GM12801 (cell line): ENCODE results near the gene PARVG.

Experiments used
- TF ChIP-seq, protein P1 (sequence below): IDR thresholded peaks from one replicate; pipeline ENCODE4 v1.5.1; 2011; ENCODE audit warnings: control low read depth; ENCODE audit not compliant: insufficient read length; ENCODE audit errors: extremely low read depth

The PARVG gene

DNA sequence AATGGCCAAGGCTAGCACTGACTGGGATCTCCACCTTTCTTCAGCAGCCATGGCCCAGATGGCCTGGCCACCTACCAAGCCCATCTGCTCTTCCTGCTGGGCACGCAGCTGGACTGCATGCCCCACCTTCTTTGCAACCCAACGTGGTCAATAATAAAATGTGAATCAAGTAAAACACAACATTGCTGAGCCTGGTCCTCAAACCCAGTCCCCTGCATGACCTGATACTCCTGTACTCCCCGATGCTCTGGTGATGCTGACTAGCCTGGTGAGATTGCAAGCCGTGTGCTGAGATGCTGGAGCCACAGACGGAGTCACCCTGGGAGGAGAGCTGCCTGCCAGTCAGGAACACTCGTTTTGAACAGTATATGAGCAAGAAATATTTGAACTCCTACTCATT lies 34.0 kb downstream of the PARVG start:
- TF ChIP-seq, protein P1, sequence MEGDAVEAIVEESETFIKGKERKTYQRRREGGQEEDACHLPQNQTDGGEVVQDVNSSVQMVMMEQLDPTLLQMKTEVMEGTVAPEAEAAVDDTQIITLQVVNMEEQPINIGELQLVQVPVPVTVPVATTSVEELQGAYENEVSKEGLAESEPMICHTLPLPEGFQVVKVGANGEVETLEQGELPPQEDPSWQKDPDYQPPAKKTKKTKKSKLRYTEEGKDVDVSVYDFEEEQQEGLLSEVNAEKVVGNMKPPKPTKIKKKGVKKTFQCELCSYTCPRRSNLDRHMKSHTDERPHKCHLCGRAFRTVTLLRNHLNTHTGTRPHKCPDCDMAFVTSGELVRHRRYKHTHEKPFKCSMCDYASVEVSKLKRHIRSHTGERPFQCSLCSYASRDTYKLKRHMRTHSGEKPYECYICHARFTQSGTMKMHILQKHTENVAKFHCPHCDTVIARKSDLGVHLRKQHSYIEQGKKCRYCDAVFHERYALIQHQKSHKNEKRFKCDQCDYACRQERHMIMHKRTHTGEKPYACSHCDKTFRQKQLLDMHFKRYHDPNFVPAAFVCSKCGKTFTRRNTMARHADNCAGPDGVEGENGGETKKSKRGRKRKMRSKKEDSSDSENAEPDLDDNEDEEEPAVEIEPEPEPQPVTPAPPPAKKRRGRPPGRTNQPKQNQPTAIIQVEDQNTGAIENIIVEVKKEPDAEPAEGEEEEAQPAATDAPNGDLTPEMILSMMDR: no peak

DNA sequence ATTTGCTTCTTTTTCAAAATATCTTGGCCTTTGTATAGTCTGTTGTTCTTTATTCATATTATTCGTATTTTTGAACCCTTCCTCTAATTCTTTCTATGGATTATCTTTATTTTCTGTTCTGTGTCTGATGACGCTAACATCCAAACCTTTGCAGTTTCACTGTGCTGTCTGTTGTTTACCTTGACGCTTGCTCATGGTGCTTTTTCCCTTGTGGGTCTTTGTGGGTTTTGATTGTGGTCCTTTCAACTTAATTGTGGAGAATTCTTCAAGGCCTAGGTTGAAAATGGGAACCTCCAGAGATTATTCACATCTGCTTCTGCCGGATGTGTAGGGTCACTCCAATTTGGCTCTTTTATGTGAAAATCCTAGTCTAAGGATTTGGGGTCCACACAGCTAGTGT lies 34.6 kb downstream of the PARVG start:
- TF ChIP-seq, protein P1: no peak

DNA sequence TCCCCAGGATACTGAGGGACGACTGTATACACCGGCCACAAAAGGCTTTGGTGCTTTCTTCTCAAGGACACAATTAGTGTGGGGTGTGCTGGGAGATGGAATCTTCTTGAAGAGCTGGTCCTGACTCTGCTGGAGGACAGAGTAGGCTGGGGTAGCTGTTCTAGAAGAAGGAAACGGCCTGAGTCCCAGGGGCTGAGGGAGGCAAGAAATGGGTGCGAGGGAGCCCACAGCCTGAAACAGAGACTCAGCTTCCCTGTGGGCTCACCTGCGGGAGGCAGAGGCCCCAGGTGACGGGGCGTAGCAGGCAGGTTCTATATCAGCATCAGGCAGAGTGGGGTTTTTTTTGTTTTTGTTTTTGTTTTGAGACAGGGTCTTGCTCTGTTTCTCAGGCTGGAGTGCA lies 36.6 kb downstream of the PARVG start:
- TF ChIP-seq, protein P1: no peak

DNA sequence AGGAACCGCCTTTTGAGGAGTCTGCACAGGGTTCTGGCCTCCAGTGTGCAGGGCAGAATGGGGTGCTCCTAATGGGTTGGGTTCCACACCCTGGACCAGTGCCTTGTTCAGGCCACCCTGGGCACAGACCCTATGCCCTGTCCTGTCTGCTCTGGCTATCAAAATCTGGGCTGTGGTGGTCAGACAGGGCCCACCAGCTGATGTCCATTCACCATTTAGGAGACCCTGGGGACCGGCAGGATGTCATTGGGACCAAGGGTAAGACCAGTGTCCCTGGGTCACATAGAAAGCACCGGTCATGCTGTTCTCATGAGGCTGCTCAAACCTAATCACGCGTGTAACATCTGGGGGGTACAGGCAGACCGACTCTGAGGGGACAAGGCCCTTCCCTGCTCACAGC lies 37.3 kb downstream of the PARVG start:
- TF ChIP-seq, protein P1: no peak

DNA sequence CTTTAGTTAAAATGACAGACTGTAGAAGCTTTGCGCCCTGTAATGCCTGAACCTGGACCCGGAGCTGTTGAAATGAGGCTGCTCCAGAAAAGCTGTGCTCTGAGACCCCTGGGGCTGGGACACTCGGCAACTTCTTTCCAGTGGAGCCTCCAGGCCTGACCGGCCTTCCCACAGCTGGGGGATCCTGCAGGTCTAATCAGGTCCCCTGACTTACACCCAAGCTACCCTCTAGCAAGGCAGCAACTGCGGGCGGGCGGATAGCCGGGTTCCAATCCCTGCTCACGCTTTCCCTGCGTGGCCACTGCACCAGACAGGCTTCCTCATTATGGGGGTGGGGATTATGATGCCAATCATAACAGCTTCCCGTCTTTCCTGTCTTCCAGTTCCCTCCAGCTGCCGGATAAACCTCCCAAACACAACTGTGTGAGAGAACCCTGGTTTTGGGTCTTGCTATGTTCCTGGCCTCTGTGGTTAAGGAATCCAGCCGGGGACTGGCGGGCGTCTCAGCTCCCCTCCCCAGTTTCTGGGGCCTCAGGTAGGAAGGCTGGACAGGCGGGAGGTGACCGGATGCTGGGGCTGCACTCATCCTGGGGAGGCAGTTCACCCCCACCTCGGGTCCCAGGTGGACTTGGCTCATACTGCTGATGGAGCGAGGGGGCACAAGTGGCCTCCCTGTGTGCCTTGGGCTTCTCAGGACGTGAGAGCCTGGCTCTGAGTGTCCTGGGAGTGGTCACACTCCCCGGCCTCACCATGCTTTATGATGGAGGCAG lies 38.6 kb downstream of the PARVG start:
- TF ChIP-seq, protein P1: no peak

DNA sequence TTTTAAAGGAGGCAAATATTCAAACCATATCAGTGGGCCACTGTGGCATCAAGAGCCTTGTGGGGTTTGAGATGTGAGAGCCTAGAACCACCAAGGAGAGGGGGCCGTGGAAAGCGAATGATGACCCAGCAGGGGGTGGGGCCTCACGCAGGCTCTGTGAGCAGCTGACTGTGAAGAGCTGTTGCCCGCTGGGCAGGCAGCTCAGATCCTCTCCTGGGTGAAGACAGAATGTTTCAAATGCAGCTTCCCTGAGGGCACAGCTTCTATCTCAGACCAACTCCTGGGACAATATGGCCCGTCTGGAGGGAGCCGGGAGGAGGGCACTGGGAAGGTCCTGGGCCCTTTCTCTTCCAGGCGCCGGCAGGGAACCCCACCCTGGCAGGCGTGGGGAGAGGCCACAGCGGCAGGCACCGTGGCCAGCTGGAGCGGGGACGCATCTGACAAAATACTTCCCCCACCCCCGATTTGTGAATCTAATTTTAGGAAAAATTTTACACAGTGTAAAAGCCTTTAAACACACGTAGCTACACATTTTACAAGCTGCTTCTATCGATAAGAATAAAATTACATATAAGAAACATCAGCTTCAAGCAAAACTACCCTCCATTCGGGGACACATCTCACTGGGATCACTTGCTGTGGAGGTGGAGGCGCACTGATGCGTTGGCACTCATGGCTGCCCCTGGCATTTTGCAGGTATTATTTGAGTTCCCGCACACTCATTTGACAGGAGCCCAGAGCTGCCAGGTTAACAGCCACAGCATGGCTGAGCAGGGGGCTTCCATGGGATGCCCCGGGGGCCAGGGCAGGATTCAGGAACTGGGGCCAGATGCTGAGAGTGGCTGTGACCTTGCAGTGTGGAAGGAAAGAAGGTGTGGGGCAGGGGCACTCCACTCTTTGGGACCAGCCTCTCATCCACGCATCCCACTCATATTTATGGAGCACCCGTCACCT lies 40.3 kb downstream of the PARVG start:
- TF ChIP-seq, protein P1: no peak

DNA sequence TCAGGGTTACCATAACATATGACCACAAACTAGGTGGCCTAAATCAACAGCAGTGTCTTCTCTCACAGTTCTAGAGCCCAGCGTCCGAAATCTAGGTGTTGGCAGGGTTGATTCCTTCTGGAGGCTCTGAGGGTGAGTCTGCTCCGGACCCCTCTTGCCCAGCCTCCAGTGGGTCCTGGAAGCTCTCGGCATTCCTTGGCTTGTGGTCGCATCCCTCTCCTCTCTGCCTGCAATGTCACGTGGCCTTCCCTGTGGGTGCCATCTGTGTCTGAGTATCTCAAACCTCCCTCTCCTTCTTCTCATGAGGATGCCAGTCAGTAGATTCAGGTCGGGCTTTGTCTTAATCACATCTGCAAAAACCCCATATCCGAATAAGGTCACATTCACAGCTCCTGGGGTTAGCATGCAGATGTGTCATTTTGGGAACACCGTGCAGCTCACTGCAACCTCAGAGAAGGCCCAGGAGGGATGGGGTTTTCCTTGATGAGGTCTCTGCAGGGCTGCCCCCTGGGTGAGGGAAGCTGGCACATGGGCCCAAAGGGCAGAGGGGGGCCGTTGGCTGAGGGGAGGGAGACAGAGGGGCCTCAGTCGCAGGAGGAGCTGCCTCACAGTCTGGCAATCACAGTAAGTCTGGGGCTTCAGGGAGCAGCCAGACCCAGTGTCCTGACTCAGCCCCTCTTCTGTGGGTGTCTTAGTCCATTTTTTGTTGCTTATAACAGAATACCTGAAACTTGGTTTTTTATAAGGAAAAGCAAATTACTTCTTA lies 41.2 kb downstream of the PARVG start:
- TF ChIP-seq, protein P1: no peak
